Trophoblast cell (in vitro differentiated cells and primary cell): ENCODE results near the gene MRPL2.

Experiments used
- DNase-seq, 2 donors: peaks; one replicate each; pipeline ENCODE4 v3.0.0-alpha.2; 2016
- H2AFZ ChIP-seq: 2 replicates; pipeline ENCODE4 v1.6.1; 2013; ENCODE audit warnings: low read length, moderate library complexity, mild to moderate bottlenecking; ENCODE audit not compliant: insufficient read depth, poor library complexity
- H2AK5ac ChIP-seq: 2 replicates; pipeline ENCODE4 v1.6.1; 2013; ENCODE audit warnings: mild to moderate bottlenecking, low read length
- H2BK120ac ChIP-seq: 2 replicates; pipeline ENCODE4 v1.6.1; 2013; ENCODE audit warnings: low read length, mild to moderate bottlenecking, moderate library complexity; ENCODE audit not compliant: insufficient read depth, poor library complexity
- H2BK12ac ChIP-seq: 2 replicates; pipeline ENCODE4 v1.6.1; 2013; ENCODE audit warnings: mild to moderate bottlenecking, low read length, moderate library complexity
- H2BK5ac ChIP-seq: 2 replicates; pipeline ENCODE4 v1.6.1; 2013; ENCODE audit warnings: low read length, low read depth, moderate library complexity, mild to moderate bottlenecking; ENCODE audit not compliant: poor library complexity
- H3K14ac ChIP-seq: 2 replicates; pipeline ENCODE4 v1.6.1; 2013; ENCODE audit warnings: mild to moderate bottlenecking, low read length
- H3K18ac ChIP-seq: 2 replicates; pipeline ENCODE4 v1.6.1; 2013; ENCODE audit warnings: mild to moderate bottlenecking, low read length
- H3K23ac ChIP-seq: 2 replicates; pipeline ENCODE4 v1.6.1; 2013; ENCODE audit warnings: low read length
- H3K27ac ChIP-seq: 2 replicates; pipeline ENCODE4 v1.5.1; 2013; ENCODE audit warnings: low read depth, mild to moderate bottlenecking, inconsistent platforms, low read length, moderate library complexity
- H3K27me3 ChIP-seq: 2 replicates; pipeline ENCODE4 v1.6.1; 2013; ENCODE audit warnings: inconsistent platforms, mild to moderate bottlenecking, low read length, moderate library complexity; ENCODE audit not compliant: insufficient read depth
- H3K36me3 ChIP-seq, 2 experiments: 1 replicate in 1 of 2; 2 replicates in 1 of 2; pipeline ENCODE4 v1.6.1; 2013; ENCODE audit warnings: low read length in 2 of 2, mild to moderate bottlenecking in 2 of 2, moderate library complexity in 1 of 2; ENCODE audit not compliant: insufficient read depth in 2 of 2, control insufficient read depth in 1 of 2
- H3K4ac ChIP-seq: 2 replicates; pipeline ENCODE4 v1.6.1; 2013; ENCODE audit warnings: low read depth, mild to moderate bottlenecking, low read length, moderate library complexity
- H3K4me1 ChIP-seq, 2 experiments: 1 replicate in 1 of 2; 2 replicates in 1 of 2; pipeline ENCODE4 v1.6.1; 2013; ENCODE audit warnings: low read length in 2 of 2, mild to moderate bottlenecking in 2 of 2, moderate library complexity in 1 of 2; ENCODE audit not compliant: insufficient read depth in 2 of 2, control insufficient read depth in 1 of 2
- H3K4me2 ChIP-seq: 2 replicates; pipeline ENCODE4 v1.6.1; 2013; ENCODE audit warnings: inconsistent platforms, mild to moderate bottlenecking, low read length, moderate library complexity
- H3K4me3 ChIP-seq: 2 replicates; pipeline ENCODE4 v1.5.1; 2013; ENCODE audit warnings: mild to moderate bottlenecking, low read depth, low read length, inconsistent platforms
- H3K79me1 ChIP-seq: one replicate; pipeline ENCODE4 v1.6.1; 2013; ENCODE audit warnings: low read length
- H3K79me2 ChIP-seq: 2 replicates; pipeline ENCODE4 v1.6.1; 2013; ENCODE audit warnings: low read length, mild to moderate bottlenecking; ENCODE audit not compliant: control insufficient read depth, insufficient read depth, poor library complexity
- H3K9ac ChIP-seq: 2 replicates; pipeline ENCODE4 v1.6.1; 2013; ENCODE audit warnings: mild to moderate bottlenecking, low read length
- H3K9me3 ChIP-seq: 2 replicates; pipeline ENCODE4 v1.6.1; 2013; ENCODE audit warnings: low read depth, mild to moderate bottlenecking, control low read depth, inconsistent platforms, low read length; ENCODE audit not compliant: insufficient read depth
- H4K12ac ChIP-seq: 2 replicates; pipeline ENCODE4 v1.6.1; 2013; ENCODE audit warnings: low read depth, mild to moderate bottlenecking, low read length, moderate library complexity
- H4K8ac ChIP-seq: 2 replicates; pipeline ENCODE4 v1.6.1; 2013; ENCODE audit warnings: low read depth, mild to moderate bottlenecking, low read length, moderate library complexity
- H4K91ac ChIP-seq: one replicate; pipeline ENCODE4 v1.6.1; 2013; ENCODE audit warnings: low read depth, mild to moderate bottlenecking, low read length, moderate library complexity
- WGBS: extraction: QIAGEN DNeasy Blood & Tissue Kit; methylation state at CpG from one replicate; pipeline ENCODE4 v1.1.7; 2013; ENCODE audit warnings: missing lambda C conversion rate; ENCODE audit not compliant: insufficient read length, insufficient coverage; ENCODE audit errors: extremely low coverage; 5-methylcytosine and 5-hydroxymethylcytosine counted together

MRPL2 gene

GRCh38 chr6:43019152-43019551 lies 40.1 kb downstream of the MRPL2 start:
- H3K14ac ChIP-seq, result no peak overlapping the region
- peaks cover 10% of the 10 kb centered on the region for H3K79me2 ChIP-seq
- peaks cover 9% of the 10 kb centered on the region for H3K79me1 ChIP-seq
- no peak overlapping the region for H2AK5ac ChIP-seq
- no peaks in the 10 kb centered on the region for H3K9me3 ChIP-seq
- H3K4me2 ChIP-seq, result no peak overlapping the region
- H3K27me3 ChIP-seq, result no peaks in the 10 kb centered on the region
- H3K36me3 ChIP-seq, result peaks cover 31 to 39% of the 10 kb centered on the region in 2 experiments
- no peak overlapping the region for H3K4ac ChIP-seq
- H4K12ac ChIP-seq, result no peak overlapping the region
- no peak overlapping the region for H2BK5ac ChIP-seq
- no peak overlapping the region for H3K18ac ChIP-seq
- no peak overlapping the region for H2AFZ ChIP-seq
- no peak overlapping the region for H3K9ac ChIP-seq
- peaks cover 0 to 13% of the 10 kb centered on the region in 2 experiments for H3K4me1 ChIP-seq
- DNase-seq, result no peak
- H3K4me3 ChIP-seq, result no peak overlapping the region
- no peak overlapping the region for H3K23ac ChIP-seq
- no peak overlapping the region for H4K91ac ChIP-seq
- H4K8ac ChIP-seq, result no peak overlapping the region
- H3K27ac ChIP-seq, result no peak overlapping the region
- WGBS, result no CpG with 5 or more reads among the region's 2 CpGs
- H2BK120ac ChIP-seq, result no peak overlapping the region
- H2BK12ac ChIP-seq, result no peak overlapping the region

GRCh38 chr6:43016943-43017334 lies 42.3 kb downstream of the MRPL2 start:
- Histone ChIP-seq H3K27me3 (no peaks in the 10 kb centered on the region), H3K79me2 (peaks cover 11% of the 10 kb centered on the region), H3K9ac (no peak overlapping the region), H3K4ac (no peak overlapping the region), H3K4me3 (no peak overlapping the region), H3K36me3 (peaks cover 28 to 38% of the 10 kb centered on the region in 2 experiments), H2BK12ac (no peak overlapping the region), H3K27ac (no peak overlapping the region), H3K4me1 (peaks cover 6 to 19% of the 10 kb centered on the region in 2 experiments), H2BK5ac (no peak overlapping the region), H3K79me1 (peaks cover 10% of the 10 kb centered on the region), H3K23ac (no peak overlapping the region), H3K14ac (no peak overlapping the region), H3K9me3 (no peaks in the 10 kb centered on the region), H3K18ac (peak overlapping the region; percentile 11), H3K4me2 (no peak overlapping the region), H2AFZ (no peak overlapping the region), H4K12ac (no peak overlapping the region), H2BK120ac (no peak overlapping the region), H2AK5ac (no peak overlapping the region), H4K8ac (no peak overlapping the region), H4K91ac (no peak overlapping the region)
- WGBS, result no CpG with 5 or more reads among the region's 12 CpGs
- no peak for DNase-seq

- no peak overlapping the region for H3K4ac ChIP-seq
- no peak overlapping the region for H2BK120ac ChIP-seq
- H2BK5ac ChIP-seq, result no peak overlapping the region
- H4K91ac ChIP-seq, result no peak overlapping the region
- H4K8ac ChIP-seq, result no peak overlapping the region
- no peak overlapping the region for H4K12ac ChIP-seq
- H3K9ac ChIP-seq, result no peak overlapping the region
- H3K23ac ChIP-seq, result no peak overlapping the region
- H3K36me3 ChIP-seq, result peaks cover 34 to 44% of the 10 kb centered on the region in 2 experiments
- H3K79me1 ChIP-seq, result peaks cover 7% of the 10 kb centered on the region
- H3K79me2 ChIP-seq, result peaks cover 8% of the 10 kb centered on the region
- WGBS, result no CpG with 5 or more reads among the region's 7 CpGs
- no peak overlapping the region for H2AFZ ChIP-seq
- peaks cover 6 to 19% of the 10 kb centered on the region in 2 experiments for H3K4me1 ChIP-seq
- H2BK12ac ChIP-seq, result no peak overlapping the region
- no peaks in the 10 kb centered on the region for H3K27me3 ChIP-seq
- no peak overlapping the region for H3K14ac ChIP-seq
- H3K27ac ChIP-seq, result no peak overlapping the region
- H3K4me2 ChIP-seq, result no peak overlapping the region
- peak overlapping the region; percentile 11 for H3K18ac ChIP-seq
- no peak overlapping the region for H3K4me3 ChIP-seq
- DNase-seq, result no peak
- no peak overlapping the region for H2AK5ac ChIP-seq
- no peaks in the 10 kb centered on the region for H3K9me3 ChIP-seq
Observed at GRCh38 chr6:43016176-43016942, 42.9 kb downstream of the MRPL2 start.

- H2BK12ac ChIP-seq, result no peak overlapping the region
- peak overlapping the region; percentile 49 for H3K18ac ChIP-seq
- DNase-seq, result peak in 1 of 2 donors; percentile 26
- peak overlapping the region; percentile 89 for H3K4me3 ChIP-seq
- peak overlapping the region; percentile 19 for H3K9ac ChIP-seq
- H3K79me1 ChIP-seq, result peaks cover 5% of the 10 kb centered on the region
- peak overlapping the region; percentile 61 for H2BK120ac ChIP-seq
- H3K79me2 ChIP-seq, result peaks cover 6% of the 10 kb centered on the region
- peaks cover 46 to 49% of the 10 kb centered on the region in 2 experiments for H3K36me3 ChIP-seq
- peaks cover 6 to 11% of the 10 kb centered on the region in 2 experiments for H3K4me1 ChIP-seq
- peak overlapping the region; percentile 85 for H2AFZ ChIP-seq
- H3K9me3 ChIP-seq, result no peaks in the 10 kb centered on the region
- H3K27me3 ChIP-seq, result no peaks in the 10 kb centered on the region
- 100% methylated on average over 1 of the region's 7 CpGs for WGBS
- peak overlapping the region; percentile 88 for H4K91ac ChIP-seq
- H3K14ac ChIP-seq, result peak overlapping the region; percentile 89
- peak overlapping the region; percentile 62 for H2AK5ac ChIP-seq
- peak overlapping the region; percentile 62 for H3K4me2 ChIP-seq
- peak overlapping the region; percentile 29 for H2BK5ac ChIP-seq
- H4K12ac ChIP-seq, result peak overlapping the region; percentile 79
- H3K23ac ChIP-seq, result no peak overlapping the region
- peak overlapping the region; percentile 90 for H3K4ac ChIP-seq
- peak overlapping the region; percentile 54 for H3K27ac ChIP-seq
- peak overlapping the region; percentile 81 for H4K8ac ChIP-seq
Observed at GRCh38 chr6:43014434-43014909, 44.8 kb downstream of the MRPL2 start.
